Urothelium cell line (cell line): ENCODE results near the gene SLC9A3.
"Not testable (repeated sequence)": the region's sequence is repeated elsewhere in the genome, so short reads cannot be mapped to it uniquely, and the experiment has no call there.

Experiments
- DNase-seq: peaks from one replicate; pipeline ENCODE4 v3.0.0; 2011; ENCODE audit warnings: low spot score, mixed read lengths
- FAIRE-seq: peaks from 2 replicates; lab custom pipeline; 2011; peaks lifted over from hg19 to GRCh38; lab: Jason Lieb, UNC

Gene SLC9A3

DNA sequence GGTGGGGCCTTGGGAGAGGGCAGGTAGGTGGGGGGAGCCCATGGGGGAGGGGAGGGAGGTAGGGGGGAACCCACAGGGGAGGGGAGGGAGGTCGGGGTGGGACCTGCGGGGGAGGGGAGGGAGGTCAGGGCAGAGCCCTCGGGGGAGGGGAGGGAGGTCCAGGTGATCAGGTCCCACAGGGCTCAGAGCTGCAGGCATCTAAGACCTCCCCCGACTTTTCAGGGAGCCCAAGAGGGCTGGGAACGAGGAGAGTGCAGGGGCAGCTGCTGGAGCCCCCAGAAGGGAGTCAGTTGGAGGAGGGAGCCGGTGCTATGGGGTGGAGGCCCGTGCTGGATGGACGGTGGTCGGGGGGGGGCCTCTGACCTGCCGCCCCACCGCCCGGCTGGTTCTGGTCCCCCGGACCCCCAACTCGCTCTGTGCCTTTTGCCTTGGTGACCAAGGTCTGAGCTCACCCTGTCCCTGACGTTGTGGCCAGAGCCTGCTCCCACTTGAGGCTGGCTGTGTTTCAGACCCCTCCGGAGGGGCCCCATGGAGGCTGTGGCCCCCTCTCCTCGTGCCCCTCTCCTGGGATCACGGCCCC lies 31.8 kb downstream of the SLC9A3 start:
- FAIRE-seq (no peak), DNase-seq (no peak)

DNA sequence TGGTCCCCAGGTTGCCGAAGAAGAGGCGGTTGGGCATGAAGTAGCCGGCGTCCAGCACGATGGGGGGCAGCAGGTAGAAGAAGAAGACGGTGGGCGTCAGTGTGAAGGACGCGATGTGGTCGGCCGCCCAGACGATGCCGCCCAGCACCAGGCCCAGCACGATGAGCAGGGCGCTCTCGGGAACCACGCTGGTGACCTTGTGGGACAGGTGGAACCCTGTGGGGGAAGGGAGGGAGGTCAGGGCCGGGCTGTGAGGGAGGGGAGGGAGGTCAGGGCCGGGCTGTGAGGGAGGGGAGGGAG lies 32.4 kb downstream of the SLC9A3 start:
- DNase-seq: no peak
- FAIRE-seq: no peak

DNA sequence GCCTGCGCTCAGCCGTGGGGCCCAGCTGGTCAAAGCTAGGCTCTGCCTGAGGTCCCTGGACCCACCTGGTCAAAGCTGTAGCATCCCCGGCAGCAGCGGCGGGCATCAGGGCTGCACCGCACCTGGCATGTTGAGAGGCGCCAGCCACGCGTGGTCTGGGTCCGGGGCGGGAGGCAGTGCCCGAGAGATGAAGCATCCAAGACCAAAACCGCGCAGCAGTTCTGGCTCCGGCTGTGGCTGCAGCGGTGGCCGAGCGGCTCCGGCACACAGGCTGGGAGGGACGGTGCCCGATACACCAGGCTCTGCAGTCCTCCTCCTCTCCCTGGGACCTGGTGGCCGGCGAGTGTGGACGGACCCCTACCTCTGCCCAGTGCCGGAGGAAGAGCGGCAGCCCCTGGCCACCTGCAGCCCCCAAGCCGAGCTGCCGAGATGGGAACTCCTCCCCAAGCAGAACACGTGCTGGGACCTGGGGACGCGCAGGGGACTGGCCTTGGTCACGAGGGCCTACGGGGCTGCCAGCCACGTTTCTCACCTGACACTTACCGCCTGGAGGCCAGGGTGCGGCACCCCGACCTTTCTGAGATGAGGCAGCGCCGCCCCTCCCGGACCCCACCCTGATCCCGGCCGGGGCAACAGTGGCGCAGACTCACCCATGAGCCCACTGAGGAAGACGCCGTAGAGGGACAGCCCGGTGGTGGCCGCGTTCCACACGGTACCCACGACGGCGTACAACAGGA lies 33.0 kb downstream of the SLC9A3 start:
- DNase-seq (no peak), FAIRE-seq (no peak)

DNA sequence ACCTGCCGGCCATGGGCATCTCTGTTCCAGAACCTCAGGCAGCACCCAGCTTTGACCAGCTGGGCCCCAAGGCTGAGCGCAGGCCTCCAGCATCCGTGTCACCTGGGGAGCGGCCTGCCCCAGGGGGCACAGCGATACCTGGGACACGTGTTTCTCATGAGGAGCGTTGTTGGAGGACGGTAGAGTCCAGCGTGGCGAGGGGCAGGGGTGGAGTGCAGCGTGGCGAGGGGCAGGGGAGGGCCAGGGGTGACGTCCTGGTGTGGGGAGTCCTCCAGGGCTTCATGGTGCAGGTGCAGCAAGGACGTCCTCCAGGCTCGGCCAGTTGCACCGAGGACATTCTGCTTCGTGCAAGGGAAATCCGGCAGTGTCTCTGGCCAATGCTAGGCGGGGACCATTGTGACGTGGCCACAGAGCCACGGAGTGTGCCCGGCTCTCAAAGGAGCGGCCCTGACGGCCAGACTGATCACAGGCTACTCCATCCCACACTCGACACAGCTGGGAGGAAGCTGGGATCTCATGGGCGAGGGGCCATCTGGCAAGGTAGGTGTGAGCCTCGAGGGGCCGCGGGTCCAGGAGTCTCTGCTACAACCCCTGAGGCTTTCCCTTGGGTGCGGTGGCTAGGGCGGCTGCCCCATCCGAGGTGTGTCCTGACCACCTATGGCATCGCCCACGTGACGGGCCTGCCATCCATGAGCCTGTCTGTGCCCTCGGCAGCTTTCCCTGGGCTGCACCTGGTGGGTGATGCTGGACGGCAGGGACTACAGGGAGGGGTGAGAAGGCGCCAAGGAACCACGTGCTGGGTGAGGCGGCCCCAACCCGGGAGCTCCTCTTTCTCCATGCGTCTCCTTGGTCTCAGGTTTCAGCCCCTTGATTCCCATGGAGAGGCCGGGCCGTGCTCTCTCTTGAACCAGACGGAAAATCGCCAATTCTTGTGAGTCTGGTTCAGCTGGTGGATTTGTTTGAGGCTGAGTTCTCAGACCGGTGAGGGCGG lies 33.8 kb downstream of the SLC9A3 start:
- DNase-seq (no peak), FAIRE-seq (no peak)

DNA sequence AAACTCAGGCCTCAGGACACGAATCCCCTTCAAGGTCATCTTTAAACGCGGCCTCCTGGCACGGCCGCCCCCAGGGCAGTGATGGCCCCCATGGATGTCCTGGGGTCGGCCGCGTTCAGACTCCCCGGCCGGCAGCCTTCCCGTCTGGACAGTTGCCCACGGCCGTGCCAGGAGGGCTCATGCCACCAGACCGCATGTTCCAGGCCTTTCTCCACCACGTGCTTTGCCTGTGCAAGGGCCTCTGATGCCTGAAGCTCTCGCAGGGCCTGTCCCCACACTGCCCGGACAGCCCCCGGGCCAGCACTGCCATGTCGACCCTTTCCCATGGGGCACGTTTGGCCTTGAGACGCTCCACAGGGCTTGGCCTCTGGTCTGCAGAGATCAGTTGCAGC lies 34.6 kb downstream of the SLC9A3 start:
- FAIRE-seq: no peak
- no peak for DNase-seq

DNA sequence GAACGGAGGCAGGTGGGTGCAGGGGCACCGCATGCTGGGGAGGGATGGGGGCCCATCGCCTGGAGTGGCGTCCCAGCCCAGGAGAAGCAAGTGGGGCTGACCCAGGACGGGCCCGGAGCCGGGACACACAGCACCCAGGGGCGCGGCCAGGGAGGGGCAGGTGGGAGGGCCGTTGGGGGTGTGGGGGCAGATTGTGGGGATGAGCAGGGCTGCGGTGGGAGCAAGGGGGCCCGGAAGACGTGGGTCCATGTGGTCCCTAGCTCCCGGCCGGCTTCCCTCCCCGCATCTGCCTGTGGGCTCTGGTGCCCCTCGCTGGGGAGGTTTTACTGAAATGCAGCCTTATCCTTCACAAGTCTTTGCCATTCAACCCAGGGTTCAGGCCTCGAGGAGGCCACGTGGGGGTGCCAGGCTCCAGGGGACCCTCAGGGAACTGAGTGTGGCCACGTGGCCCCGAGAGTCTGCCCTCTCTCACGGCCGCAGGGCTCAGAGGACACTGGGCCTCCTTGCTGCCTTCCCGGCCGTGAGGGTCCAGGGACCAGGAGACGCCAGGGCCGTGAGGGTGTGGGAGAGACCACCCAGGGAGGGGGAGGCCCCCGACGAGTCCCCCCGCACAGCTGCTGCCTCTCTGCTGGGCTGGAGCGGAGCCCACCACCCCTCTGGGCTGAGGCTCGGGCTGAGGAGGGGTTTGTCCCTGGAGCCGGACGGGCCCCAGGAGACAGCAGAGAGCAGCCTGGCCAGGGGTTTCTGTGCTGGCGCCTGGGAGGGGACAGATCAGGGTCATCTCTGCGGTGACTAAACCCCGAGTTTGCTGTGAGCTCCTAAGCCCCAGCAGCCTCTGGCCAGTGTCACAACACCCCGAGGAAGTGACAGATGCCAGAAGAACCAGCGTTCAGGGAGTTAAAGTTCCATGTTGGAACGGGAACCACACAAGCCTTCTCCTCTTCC lies 35.2 kb downstream of the SLC9A3 start:
- DNase-seq: no peak
- no peak for FAIRE-seq

DNA sequence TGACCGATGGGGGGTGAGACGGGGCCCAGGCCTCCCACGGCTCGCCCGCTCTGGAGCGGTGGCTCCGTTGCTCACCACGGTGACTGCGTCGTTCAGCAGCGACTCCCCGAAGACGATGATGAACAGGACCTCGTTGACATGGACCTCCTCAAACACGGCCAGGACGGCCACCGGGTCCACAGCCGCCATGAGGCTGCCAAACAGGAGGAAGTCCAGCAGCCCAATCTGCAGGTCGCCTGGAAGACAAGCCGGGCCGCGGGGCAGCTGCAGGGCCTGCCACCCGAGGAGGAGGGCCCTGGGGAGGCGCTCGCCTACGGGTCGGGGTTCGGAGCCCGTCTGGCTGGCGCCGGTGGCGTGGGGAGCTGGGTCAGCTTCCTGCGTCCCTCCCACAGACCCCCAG lies 36.0 kb downstream of the SLC9A3 start:
- FAIRE-seq: no peak
- DNase-seq: no peak

DNA sequence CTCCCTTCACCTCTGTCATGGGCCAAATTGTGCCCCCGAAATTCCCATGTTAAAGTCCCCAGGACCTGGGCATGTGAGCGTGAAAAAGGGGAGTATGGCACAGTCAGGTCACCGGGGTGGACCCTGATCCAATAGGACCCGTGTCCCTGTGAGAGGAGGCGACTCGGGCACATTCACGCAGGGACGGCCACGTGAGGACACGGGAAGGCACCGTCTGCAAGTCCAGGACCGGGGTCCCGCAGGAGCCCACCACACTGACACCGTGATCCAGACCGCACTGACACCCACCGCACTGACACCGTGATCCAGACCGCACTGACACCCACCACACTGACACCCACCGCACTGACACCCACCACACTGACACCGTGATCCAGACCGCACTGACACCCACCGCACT lies 37.7 kb downstream of the SLC9A3 start:
- DNase-seq, FAIRE-seq: not testable (repeated sequence)

DNA sequence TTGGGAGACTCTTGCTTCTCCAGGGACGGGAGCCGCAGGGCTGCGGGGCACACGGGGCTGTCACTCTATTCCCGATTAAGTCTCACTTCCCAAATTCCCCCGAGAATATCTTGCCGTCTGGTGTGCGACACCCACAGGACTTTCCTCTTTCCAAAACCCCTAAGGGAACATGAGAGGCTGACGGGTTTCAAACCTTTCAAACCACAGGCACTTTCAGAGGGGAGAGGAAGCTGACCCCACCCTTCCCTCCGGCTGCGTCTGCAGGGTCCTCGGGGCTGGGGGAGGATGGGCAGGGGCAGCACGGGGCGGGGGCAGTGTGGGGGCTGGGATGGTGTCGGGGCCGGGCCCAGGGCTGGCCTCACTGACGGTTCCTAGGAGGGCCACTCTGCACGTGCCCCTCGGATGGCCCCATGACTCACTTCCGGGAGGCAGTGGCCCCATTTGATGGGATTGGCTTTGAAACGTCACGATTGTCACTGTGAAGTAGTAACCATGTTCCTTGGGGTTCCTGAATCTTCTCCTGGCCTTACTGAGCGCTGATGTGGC lies 38.2 kb downstream of the SLC9A3 start:
- no peak for DNase-seq
- no peak for FAIRE-seq

DNA sequence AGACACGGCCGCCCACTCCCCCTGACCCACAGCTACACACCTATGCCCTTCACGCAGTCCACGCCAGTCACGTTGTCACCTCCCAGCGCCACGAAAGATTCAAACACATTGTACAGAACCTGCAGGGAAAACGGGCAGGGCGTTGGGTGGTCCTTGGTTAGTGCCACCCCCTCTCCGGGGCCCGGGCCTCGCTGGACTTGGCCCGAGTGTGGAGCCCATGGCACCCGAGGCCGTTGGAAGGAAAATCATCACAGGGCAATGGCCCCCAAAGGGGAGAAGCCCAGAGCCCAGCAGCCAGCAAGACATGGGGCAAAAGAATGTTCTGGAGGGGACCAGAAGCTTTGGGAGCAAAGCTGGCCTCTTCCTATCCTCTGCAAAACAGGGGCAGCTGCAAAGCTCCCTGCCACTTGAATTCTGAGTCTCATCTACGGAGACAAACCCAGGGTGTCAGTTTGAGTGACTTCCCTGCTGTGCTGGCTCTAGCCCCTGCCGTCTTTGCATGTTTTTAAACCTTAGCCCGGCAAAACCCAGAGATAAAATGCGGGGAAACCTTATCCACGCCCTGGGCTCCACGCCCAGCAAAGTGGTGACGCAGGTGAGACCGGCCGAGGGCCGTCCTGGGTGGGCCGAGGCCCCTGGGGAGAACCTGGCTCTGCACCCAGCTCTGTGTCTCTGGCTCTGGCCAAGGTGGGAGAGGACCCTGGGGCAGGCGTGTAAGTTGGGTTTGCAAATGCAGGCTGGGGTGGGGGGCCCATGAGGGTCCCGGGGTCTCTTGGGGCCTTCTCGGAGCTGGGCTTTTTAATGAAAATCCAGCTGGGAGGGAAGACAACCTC lies 38.9 kb downstream of the SLC9A3 start:
- DNase-seq: no peak
- no peak for FAIRE-seq

DNA sequence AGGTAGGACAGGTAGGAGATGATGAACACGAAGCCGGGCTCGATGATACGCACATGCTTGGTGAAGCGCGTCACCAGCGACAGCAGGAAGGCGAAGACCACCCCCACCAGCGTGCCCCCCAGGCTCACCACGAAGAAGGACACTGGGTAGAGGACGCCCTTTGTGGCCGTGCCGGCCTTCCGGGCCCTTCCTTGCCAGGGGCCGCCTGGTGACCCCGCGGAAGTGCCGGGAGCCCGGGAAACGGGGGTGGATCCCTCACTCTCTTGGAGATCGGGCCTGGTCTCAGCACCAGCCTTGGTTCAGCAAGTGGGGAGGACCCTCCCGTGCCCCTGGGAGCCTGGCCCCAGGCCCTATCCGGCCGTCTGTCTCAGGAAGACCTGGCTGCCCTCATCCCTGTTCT lies 39.7 kb downstream of the SLC9A3 start:
- DNase-seq (no peak), FAIRE-seq (no peak)

DNA sequence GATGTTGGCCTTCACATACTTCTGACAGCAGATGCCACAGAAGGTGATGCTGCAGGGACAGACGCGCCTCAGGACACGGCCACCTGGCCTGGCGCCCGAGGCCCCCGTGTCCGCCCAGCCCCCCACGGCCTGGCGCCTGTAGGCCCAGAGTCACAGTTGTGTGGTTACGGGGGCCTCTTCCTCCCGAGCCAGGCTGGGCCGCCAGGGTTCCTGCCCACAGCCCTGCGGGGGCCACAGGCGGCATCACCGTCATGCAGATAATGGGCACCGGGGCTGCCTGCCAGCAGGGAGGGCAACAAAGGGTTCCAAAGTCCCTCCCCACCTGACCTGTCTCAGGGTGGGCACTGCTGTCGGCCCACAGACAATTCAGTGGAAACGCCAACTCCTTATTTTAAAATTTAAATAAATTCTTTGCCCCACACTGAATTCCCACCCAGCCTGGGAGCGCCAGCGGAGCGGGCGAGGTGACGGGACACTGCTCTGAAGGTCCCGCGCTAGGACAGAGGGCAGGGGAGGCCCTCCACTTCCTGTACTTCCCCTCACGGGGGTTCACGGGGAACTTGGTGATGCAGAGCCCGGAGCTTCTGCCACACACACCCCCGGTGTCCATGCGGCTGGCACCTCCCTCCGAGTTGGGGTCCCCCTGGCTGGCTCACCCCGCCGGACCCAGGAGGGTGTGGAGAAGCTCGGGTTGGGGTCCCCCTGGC lies 40.7 kb downstream of the SLC9A3 start:
- no peak for FAIRE-seq
- no peak for DNase-seq

DNA sequence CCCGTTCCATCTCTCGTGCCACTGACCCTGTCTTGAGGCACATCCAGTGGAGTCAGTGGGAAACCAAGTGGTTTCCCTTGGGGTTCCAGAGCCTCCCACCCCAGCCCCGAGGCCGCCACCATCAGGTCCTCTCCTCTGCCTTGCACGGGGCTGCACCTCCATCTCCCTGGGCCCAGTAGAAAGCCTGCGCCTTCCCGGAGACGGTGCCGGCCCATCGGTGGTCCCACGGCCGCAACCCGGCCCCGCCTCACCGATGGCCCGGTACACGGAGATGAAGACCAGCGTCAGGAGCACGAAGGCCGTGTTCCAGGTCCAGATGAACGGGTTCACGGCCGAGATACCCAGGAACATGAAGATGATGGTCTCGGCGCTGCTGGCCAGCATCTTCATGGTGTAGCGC lies 41.2 kb downstream of the SLC9A3 start:
- FAIRE-seq: no peak
- DNase-seq: no peak

DNA sequence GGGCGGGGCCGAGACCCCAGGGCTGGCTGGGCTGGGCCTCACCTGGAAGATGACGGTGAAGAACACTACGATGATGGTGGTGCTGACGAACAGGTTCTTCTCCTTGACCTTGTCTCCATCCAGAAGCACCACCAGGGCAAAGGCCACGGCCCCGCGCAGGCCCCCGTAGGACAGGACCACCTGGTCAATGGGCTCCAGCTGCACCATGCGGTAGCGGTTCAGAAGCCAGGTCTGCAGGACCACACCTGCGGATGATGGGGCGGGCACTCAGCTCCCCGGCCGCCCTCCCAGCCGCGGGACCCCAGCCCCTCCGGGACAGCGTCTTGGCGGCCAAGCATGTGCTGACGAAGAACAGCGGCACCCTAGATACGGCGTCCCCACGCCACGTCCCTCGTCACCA lies 41.7 kb downstream of the SLC9A3 start:
- no peak for DNase-seq
- no peak for FAIRE-seq

DNA sequence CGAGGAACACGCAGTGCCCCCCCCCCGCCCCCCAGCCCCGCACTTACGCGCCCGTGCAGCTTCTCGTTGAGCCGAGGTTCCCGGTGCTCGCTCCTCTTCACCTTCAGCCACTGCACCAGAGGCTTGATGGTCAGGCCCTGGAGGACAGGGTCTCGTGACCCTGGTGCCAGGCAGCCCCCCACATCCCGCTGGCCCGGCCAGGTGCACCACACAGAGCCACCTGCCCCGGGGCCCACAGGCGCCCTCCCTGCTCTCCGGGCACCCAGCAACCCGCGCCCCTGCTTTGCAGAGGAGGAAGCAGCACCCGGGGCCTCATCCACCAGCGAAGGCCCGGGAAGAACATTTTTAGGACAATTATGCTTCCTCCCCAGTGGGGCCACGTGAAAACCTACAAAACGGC lies 42.2 kb downstream of the SLC9A3 start:
- DNase-seq (no peak), FAIRE-seq (no peak)

DNA sequence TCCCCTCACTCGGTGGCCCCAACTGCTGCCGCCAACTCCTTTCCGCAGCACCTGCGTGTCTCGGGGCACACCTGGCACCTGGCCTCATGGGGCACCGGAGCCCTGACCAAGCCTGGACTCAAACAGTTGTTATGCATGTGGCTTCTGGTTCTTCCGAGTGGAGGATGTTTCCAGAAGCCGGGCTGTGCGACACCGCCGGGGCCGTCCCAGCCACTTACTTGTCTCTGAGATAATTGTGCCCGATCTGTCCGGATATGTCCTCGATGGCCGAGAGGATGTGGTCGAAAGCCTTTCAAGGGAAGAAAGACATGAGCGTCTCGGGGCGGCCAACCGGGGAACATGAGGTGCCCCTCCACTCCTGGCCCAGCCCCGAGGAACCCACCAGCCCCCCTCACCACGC lies 42.9 kb downstream of the SLC9A3 start:
- DNase-seq (no peak), FAIRE-seq (no peak)

DNA sequence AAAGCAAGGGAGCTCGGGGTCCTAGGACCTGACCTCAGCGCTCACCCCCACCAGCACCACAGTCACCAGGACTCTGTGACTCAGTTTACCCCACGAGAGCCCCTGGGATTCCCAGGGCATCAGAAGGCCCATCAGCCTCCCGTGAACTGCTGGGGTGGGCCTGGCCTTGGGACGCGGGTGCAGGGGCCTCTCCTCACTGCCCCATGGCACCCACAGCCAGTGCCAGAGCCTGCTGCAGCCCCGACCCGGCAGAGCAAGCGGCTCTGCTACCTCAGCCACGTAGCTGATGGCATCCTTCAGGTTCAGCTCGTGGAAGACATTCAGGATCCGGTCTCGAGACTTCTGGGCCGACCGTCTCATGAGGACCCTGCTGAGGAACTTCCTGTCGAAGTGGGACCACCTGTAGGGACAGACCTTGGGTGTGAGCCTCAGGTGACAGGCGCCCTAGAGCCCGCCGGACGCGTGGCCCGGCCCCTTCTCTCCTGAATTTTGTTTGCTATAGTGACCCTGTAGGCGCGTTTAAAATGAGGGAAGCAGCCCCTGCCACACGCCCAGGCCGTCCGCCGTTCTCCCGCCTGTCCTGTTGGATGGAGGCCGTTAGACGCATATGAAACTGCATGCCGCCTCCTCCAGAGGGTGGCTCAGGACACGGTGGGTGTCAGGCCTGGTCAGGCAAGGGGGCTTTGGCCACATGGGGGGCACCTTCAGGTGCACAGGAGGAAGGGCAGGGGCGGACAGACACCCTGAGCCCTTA lies 44.5 kb downstream of the SLC9A3 start:
- FAIRE-seq (no peak), DNase-seq (no peak)

DNA sequence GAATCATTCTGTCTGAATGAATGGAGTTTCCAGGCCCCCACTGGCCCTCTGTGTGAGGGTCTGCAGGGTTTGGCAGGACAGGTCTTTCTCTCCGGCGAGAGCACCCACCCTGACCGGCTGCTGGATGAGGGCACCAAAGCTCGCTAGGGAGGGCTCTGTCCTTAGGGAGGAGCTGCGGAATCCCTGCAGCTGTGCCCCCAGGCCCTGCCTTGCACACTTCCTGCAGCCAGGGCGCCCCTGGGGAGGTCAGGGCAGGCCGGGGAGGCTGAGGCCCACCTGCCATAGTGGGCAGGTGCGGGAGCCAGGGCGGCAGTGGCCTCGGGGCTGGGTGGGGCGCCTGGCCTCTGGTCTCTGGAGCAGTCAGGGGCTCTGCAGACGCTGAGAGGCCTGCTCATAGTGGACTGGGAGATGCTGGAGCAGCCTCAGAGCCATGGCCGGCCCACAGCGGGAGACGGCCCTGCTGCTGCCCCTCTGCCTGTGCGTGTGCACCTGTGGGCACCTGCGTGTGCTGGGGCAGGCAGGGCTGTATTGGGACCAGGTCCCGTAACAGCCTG lies 45.2 kb downstream of the SLC9A3 start:
- no peak for DNase-seq
- FAIRE-seq: no peak
